Type B pancreatic cell (in vitro differentiated cells): ENCODE measurements around the gene RPL22. TPM values are rescaled to one million over a fixed set of nuclear protein-coding genes. Genes with fewer than 3 reads are reported as not detected.

Source experiments
- DNase-seq: peaks from one replicate; pipeline ENCODE4 v3.0.0; 2021; ENCODE audit warnings: mixed read lengths; ENCODE audit not compliant: unreplicated experiment; ENCODE audit errors: extremely low spot score
- H3K27ac Mint-ChIP-seq: 2 replicates; pipeline ENCODE4 v1.8.0; 2021; ENCODE audit warnings: mild to moderate bottlenecking, mixed read lengths
- H3K27me3 Mint-ChIP-seq: 2 replicates; pipeline ENCODE4 v1.8.0; 2021; ENCODE audit warnings: mixed read lengths
- H3K36me3 Mint-ChIP-seq: 2 replicates; pipeline ENCODE4 v1.8.0; 2021; ENCODE audit warnings: mixed read lengths
- H3K4me1 Mint-ChIP-seq: one replicate; pipeline ENCODE4 v1.8.0; 2021; ENCODE audit warnings: mixed read lengths; ENCODE audit not compliant: unreplicated experiment
- H3K4me3 Mint-ChIP-seq: 2 replicates; pipeline ENCODE4 v1.8.0; 2021; ENCODE audit warnings: mild to moderate bottlenecking, mixed read lengths
- H3K9me3 Mint-ChIP-seq: 2 replicates; pipeline ENCODE4 v1.8.0; 2021; ENCODE audit warnings: mixed read lengths
- CTCF ChIP-seq: fragments of 200-600 bp; sonication (generic); conservative IDR thresholded peaks from 2 replicates; pipeline ENCODE4 v1.5.0; 2021; ENCODE audit warnings: antibody characterized with exemption, mild to moderate bottlenecking
- total RNA-seq: library from RNA; stranded (reverse); gene quantifications from 2 replicates; pipeline ENCODE4 v1.2.1, GENCODE V29; 2021; ENCODE audit warnings: low replicate concordance

The RPL22 gene
- total RNA-seq, 1 donor from 2014 or later = 499 TPM

GRCh38 chr1:6171548-6172124, 27.8 kb downstream of the RPL22 start:
- no peak for DNase-seq

GRCh38 chr1:6170742-6171201, 28.6 kb downstream of the RPL22 start:
- Mint-ChIP-seq H3K27me3 (peaks cover 33% of the 10 kb centered on the region), H3K36me3 (no peaks in the 10 kb centered on the region)
- no peak for DNase-seq

More at GRCh38 chr1:6171548-6172124, 27.8 kb downstream of the RPL22 start:
- Mint-ChIP-seq H3K9me3 (no peaks in the 10 kb centered on the region), H3K4me1 (no peaks in the 10 kb centered on the region), H3K27ac (no peak overlapping the region), H3K36me3 (no peaks in the 10 kb centered on the region), H3K4me3 (no peak overlapping the region), H3K27me3 (peaks cover 32% of the 10 kb centered on the region)
- peak; percentile 58 for TF ChIP-seq CTCF

GRCh38 chr1:6170116-6170741, 29.2 kb downstream of the RPL22 start:
- H3K4me3 Mint-ChIP-seq = no peak overlapping the region
- H3K9me3 Mint-ChIP-seq = no peaks in the 10 kb centered on the region
- no peak overlapping the region for H3K27ac Mint-ChIP-seq
- H3K4me1 Mint-ChIP-seq = no peaks in the 10 kb centered on the region
- no peak for TF ChIP-seq CTCF
- no peak for DNase-seq
- H3K27me3 Mint-ChIP-seq = peaks cover 35% of the 10 kb centered on the region
- no peaks in the 10 kb centered on the region for H3K36me3 Mint-ChIP-seq

More at GRCh38 chr1:6170742-6171201, 28.6 kb downstream of the RPL22 start:
- H3K4me3 Mint-ChIP-seq = no peak overlapping the region
- no peaks in the 10 kb centered on the region for H3K4me1 Mint-ChIP-seq
- H3K9me3 Mint-ChIP-seq = no peaks in the 10 kb centered on the region
- no peak overlapping the region for H3K27ac Mint-ChIP-seq
- TF ChIP-seq CTCF = no peak

- Mint-ChIP-seq H3K9me3 (no peaks in the 10 kb centered on the region), H3K4me1 (no peaks in the 10 kb centered on the region), H3K36me3 (no peaks in the 10 kb centered on the region), H3K27ac (no peak overlapping the region), H3K4me3 (no peak overlapping the region), H3K27me3 (peaks cover 44% of the 10 kb centered on the region)
- no peak for TF ChIP-seq CTCF
- no peak for DNase-seq
Observed at GRCh38 chr1:6168947-6169586, 30.3 kb downstream of the RPL22 start.

GRCh38 chr1:6167391-6168303, 31.7 kb downstream of the RPL22 start:
- Mint-ChIP-seq H3K36me3 (no peaks in the 10 kb centered on the region), H3K9me3 (no peaks in the 10 kb centered on the region), H3K27me3 (peaks cover 55% of the 10 kb centered on the region), H3K4me3 (no peak overlapping the region), H3K27ac (no peak overlapping the region), H3K4me1 (no peaks in the 10 kb centered on the region)
- TF ChIP-seq CTCF = no peak
- no peak for DNase-seq
